ENCODE results near the gene IFTAP. TPM values are rescaled to one million over a fixed set of nuclear protein-coding genes. Genes with fewer than 3 reads are reported as not detected.
"Not testable (repeated sequence)": the region's sequence is repeated elsewhere in the genome, so short reads cannot be mapped to it uniquely, and the experiment has no call there.

Gene IFTAP
- 17.6 and 27.6 TPM in 2 replicates for total RNA-seq (2014; rRNA removed)
- 19.0 TPM for polyA plus RNA-seq (2012)

DNA sequence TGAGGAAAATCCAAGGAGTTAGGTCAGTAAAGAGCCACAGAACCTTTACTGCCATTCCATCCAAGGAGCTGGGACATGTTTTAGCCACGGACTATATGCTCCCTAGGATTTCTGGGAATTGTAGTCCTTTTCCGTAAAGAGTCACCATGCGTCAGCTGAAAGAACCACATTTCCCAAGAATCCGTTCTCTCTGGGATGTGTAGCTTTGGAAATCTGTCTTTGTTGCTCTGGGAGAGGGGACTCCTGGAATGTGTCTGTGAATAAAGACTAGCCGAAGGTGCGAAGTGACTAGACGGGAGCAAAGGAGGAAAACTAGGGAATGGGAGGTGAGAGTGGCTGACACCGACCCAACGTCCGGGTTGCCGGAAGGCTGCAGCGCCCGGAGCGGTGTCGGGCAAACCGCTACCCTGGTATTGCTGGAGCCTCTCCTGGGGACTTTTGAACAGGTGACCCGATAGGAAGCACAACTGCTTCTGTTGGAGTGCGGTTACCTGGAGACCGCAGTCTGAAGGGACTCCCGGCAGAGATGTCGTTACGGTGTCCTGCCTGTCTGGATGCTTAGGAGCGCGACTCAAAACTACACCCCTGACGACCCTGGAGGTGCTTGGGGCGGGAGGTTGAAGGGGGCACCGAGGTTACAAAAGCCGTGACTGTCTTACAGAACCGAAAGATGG, at the start of gene IFTAP:
Gene IFTAP (plus strand): TSS at position 187 of the 674 bp plus-strand sequence. CDS start 15,602 bp downstream, outside the sequence.
- peak; percentile 92 for DNase-seq (ENCODE audit: low read depth)

DNA sequence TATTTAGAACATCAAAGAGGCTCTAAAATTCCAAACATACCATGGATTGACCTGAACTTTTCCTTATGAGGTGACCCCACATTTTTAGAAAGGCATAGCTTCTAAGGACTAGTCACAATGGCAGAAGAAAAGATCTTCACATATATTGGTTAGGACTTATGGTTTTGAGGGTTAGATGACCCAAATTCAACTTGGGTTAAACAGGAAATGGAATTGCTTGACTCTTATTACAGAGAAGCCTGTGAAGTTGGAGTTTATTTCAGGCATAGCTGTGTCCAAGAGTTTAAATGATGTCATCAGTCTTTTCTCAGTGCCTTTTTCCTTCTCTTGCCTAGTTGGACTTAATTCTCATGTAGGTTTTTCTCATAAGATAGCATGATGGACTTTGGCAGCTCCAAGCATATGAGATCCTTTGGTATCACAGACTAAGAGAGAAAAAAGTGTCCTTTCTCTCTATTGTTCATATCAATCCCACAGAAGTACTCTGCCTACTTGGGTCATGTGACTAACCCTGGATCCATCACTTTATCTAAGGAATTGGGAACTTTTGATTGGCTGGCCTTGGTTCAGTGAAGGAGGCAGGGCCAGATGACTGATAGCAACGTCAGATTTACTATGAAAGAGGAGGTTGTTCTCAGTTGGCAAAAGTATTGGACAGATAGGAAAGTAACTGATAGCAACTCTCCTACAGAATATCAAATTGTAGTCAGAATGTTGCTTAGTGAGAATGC, 43.8 kb upstream of the IFTAP start:
- no peak for DNase-seq (ENCODE audit: low read depth)

DNA sequence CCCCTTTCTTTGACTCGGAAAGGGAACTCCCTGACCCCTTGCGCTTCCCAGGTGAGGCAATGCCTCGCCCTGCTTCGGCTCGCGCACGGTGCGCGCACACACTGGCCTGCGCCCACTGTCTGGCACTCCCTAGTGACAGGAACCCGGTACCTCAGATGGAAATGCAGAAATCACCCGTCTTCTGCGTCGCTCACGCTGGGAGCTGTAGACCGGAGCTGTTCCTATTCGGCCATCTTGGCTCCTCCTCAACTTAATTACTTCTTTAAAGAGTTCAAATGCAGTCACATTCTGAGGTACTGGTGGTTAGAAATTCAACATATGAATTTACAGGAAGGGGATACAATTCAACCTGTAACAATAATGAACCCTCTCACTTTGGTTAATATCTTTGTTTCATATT, 36.9 kb upstream of the IFTAP start:
- not testable (repeated sequence) for DNase-seq (ENCODE audit: low read depth)

- peak; percentile 9 for DNase-seq (ENCODE audit: low read depth)
Measured at GRCh38 chr11:36557991-36558390, 36.3 kb upstream of the IFTAP start.

GRCh38 chr11:36558571-36559413, 35.5 kb upstream of the IFTAP start:
- no peak for DNase-seq (ENCODE audit: low read depth)

GRCh38 chr11:36564376-36565030, 29.8 kb upstream of the IFTAP start:
- peak; percentile 63 for DNase-seq (ENCODE audit: low read depth)

DNA sequence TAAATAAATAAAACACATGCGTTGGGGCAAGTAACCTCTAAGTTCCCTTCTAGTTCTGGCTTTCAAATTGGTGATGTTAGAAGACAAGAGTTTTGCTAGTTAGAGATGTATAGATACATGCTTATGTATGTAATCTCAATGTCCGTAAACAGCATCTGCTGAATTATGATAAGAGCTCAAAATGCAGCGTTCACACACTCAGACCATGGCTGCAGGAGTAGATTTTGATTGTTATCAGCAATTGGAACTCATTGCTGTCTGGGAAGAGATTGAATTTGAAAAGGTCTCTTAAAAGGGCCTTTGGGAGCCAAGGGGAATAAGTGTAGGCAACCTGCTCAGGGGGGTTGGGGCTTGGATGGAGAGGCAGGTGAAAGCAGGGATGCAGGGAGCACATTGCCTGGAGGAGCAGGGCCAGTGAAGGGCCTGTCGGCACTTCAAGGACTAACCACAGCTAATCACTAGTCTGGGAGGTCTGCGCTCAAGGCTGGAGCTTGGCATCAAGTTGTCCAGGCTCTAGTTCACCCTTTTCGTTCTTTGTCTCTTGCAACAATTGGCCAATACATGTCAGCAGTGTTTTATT, 29.2 kb upstream of the IFTAP start:
- no peak for DNase-seq (ENCODE audit: low read depth)

- DNase-seq (ENCODE audit: low read depth) = no peak
Measured at GRCh38 chr11:36566407-36567053, 27.8 kb upstream of the IFTAP start.

GRCh38 chr11:36567694-36568093, 26.6 kb upstream of the IFTAP start, which contains the start of gene RAG1:
Gene RAG1 (plus strand): TSS chr11:36568007. CDS start chr11:36573305, 5,298 bp downstream.
- DNase-seq (ENCODE audit: low read depth) = no peak

- DNase-seq (ENCODE audit: low read depth) = no peak
Measured at GRCh38 chr11:36569095-36569494, 25.2 kb upstream of the IFTAP start.

- no peak for DNase-seq (ENCODE audit: low read depth)
Measured at GRCh38 chr11:36574486-36574885, 19.8 kb upstream of the IFTAP start.

- DNase-seq (ENCODE audit: low read depth) = no peak
Measured at GRCh38 chr11:36577373-36577772, 16.9 kb upstream of the IFTAP start.

DNA sequence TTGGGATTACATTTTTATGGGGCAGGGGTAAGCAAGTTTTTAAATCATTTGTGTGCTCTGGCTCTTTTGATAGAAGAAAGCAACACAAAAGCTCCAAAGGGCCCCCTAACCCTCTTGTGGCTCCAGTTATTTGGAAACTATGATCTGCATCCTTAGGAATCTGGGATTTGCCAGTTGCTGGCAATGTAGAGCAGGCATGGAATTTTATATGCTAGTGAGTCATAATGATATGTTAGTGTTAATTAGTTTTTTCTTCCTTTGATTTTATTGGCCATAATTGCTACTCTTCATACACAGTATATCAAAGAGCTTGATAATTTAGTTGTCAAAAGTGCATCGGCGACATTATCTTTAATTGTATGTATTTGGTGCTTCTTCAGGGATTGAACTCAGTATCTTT, 16.4 kb upstream of the IFTAP start:
- DNase-seq (ENCODE audit: low read depth) = peak; percentile 38

DNA sequence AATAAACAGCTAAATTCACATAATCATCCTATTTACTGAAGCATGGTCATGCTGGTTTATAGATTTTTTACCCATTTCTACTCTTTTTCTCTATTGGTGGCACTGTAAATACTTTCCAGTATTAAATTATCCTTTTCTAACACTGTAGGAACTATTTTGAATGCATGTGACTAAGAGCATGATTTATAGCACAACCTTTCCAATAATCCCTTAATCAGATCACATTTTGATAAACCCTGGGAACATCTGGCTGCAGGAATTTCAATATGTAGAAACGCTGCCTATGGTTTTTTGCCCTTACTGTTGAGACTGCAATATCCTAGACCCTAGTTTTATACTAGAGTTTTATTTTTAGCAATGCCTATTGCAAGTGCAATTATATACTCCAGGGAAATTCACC, 15.8 kb upstream of the IFTAP start:
- DNase-seq (ENCODE audit: low read depth) = no peak

DNA sequence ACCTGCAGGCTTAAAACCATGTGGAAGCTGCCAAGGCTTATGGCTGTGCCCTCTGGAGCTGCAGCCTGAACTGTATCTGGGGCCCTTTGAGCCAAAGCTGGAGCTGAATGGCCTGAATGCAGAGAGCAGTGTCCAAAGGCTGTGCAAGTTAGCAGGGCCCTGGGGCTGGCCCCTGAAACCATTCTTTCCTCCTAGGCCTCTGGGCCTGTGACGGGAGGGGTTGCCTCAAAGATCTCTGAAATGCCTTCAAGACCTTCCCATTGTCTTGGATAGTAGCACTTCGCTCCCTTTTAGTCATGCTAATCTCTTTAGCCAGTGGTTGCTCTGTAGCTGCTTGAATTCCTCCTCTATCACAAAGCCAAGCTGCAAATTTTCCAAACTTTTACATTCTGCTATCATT, 12.8 kb upstream of the IFTAP start:
- no peak for DNase-seq (ENCODE audit: low read depth)

GRCh38 chr11:36583667-36584066, 10.6 kb upstream of the IFTAP start:
- no peak for DNase-seq (ENCODE audit: low read depth)

DNA sequence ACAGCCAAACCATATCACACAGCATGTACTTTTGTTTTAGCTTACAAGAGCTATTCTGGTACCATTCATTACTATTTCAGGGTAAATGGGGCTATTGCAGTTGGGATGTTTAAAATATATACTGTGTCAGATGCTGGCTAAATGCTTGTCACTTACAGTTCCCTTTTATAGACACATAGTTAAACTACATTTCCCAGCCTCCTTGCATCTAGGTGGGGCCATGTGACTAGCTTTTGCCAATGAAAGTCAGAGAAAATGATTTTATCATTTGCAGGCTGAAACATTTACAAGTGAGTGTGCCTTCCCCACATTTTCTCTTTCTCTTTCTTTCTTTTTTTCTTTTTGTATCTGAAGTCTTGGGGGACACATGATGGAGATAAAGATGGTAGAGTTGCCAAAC, 7.8 kb upstream of the IFTAP start:
- no peak for DNase-seq (ENCODE audit: low read depth)

DNA sequence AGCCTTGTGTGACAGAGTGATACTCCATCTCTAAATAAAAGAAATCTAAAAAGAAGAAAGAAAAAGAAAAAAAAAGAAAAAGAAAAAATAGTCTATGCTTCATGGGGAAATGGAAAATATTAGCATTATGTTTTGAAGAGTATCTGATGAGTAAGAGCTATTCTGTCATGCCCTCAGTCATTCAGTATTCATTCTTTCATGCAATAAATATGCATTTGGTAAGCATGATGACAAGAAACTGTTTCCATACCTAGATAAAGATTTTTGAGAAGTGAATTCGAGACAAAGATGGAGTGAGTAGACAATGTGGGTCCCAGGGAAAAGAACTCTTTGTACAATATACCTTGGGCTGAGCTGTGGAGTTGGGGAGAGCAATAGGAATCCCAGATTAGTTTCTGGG, 6.2 kb upstream of the IFTAP start:
- DNase-seq (ENCODE audit: low read depth) = no peak

GRCh38 chr11:36590513-36590912, 3.8 kb upstream of the IFTAP start:
- no peak for DNase-seq (ENCODE audit: low read depth)

GRCh38 chr11:36591433-36591832, 2.9 kb upstream of the IFTAP start:
- DNase-seq (ENCODE audit: low read depth) = no peak

DNA sequence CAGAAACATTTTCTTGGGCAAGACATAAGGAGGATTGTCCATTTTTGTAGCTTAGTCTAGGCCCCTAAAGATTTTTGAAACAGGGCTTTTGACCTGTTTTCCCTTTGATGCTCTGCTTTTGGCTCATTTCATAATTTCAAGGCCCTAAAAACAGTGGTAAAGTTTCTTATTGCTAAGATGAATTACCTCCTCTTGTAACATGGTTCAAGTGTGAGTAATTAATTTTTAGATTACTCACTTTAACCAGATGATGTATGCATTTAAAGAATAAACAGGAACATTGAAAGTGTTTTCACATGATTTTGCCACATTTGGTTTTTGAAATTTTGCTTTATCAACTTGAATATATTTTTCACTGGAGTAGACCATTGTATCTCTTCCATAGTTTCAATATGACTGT, 2.6 kb downstream of the IFTAP start:
- DNase-seq (ENCODE audit: low read depth) = no peak
